H1 (cell line): ENCODE measurements around the gene CROCC. TPM values are rescaled to one million over a fixed set of nuclear protein-coding genes. Genes with fewer than 3 reads are reported as not detected.

ENCODE experiments used
- CBX5 ChIP-seq: fragments of 300-800, 300-1000 bp; sonication (generic); IDR thresholded peaks from 2 replicates; pipeline ENCODE4 v1.7.1; 2016; ENCODE audit warnings: antibody characterized with exemption, low read length, low read depth
- GABPA ChIP-seq: IDR thresholded peaks from 2 replicates; pipeline ENCODE4 v1.6.1; 2011; ENCODE audit warnings: mild to moderate bottlenecking, low read length, moderate library complexity, borderline replicate concordance; ENCODE audit not compliant: insufficient read depth
- KDM1A ChIP-seq: fragments of 200-600, 300-600 bp; sonication (generic); IDR thresholded peaks from 2 replicates; pipeline ENCODE4 v1.7.1; 2016; ENCODE audit warnings: mild to moderate bottlenecking, low read length, borderline replicate concordance
- KDM5A ChIP-seq: fragments of 200-600 bp; IDR thresholded peaks from 2 replicates; pipeline ENCODE4 v1.7.1; 2012; ENCODE audit warnings: mild to moderate bottlenecking, low read length, inconsistent platforms, mixed read lengths
- RNF2 ChIP-seq: fragments of 200-900, 300-1000 bp; sonication (generic); IDR thresholded peaks from 2 replicates; pipeline ENCODE4 v1.7.1; 2016; ENCODE audit warnings: borderline replicate concordance, low read depth, mild to moderate bottlenecking, antibody characterized with exemption, low read length; ENCODE audit not compliant: poor library complexity, severe bottlenecking; ENCODE audit errors: missing control alignments
- polyA plus RNA-seq, 7 experiments: library from polyadenylated mRNA; depleted of rRNA in 3 of 7; stranded (reverse) in 5 of 7; unstranded in 2 of 7; fragments of >200 nt in 5 of 7; fragments of 200-250 nt in 2 of 7; gene quantifications; 1 replicate in 5 of 7; 2 replicates in 1 of 7; 4 replicates in 1 of 7; pipeline versions ENCODE4 v1.2.1 to v1.2.3, GENCODE V29; 2011 to 2013; ENCODE audit warnings: missing spikeins in 2 of 7, mixed read lengths in 2 of 7
- total RNA-seq: library from RNA; stranded (reverse); fragmentation: NEBNext Ultra II Directional; extraction: Animal tissue kit (Norgen Biotek cat#: 25700); gene quantifications from 2 replicates; pipeline ENCODE4 v1.2.1, GENCODE V29; 2021

CROCC gene
- total and polyA plus RNA-seq, 2 of the 8 experiments (the other 6 are each of a cell fraction or from before 2014, with no cell fraction given), result 12.1 to 39.5 TPM

DNA sequence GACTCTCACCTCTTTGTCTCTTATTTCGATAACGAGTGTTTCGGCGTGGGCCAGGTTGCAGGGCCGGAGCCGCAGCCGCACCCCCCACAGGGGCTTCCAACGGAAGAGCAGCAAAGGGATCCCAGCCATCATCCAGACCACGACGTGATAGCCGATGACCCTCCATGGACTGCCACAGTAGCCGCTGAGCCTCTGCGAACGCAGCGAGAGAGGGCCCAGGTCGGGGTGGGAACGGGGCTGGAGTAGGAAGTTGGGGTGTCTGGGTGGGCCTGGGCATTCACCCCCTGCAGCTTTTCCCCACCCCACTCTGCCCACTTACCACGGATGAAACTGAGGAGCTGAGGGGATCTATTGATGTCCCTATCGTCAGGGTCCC lies 83.6 kb downstream of the CROCC start (continued):
- TF ChIP-seq KDM5A (no peak), RNF2 (no peak), GABPA (no peak), KDM1A (no peak), CBX5 (no peak)
